CD14-positive monocyte (primary cell): ENCODE measurements around the gene CCDC154. TPM values are rescaled to one million over a fixed set of nuclear protein-coding genes. Genes with fewer than 3 reads are reported as not detected.

ENCODE experiments used
- DNase-seq, 3 donors: peaks; one replicate each; pipeline ENCODE4 v3.0.0-alpha.2; 2011 to 2022
- H2AFZ ChIP-seq: 2 replicates; pipeline ENCODE4 v1.6.0; 2012; ENCODE audit warnings: mild to moderate bottlenecking, low read depth, low read length, inconsistent platforms; ENCODE audit not compliant: insufficient read depth, poor library complexity, severe bottlenecking
- H3K27ac ChIP-seq, 2 donors: 1 replicate in 1 of 2; 2 replicates in 1 of 2; pipeline ENCODE4 v1.5.1; 2012 to 2013; ENCODE audit warnings: low read length in 2 of 2, control low read depth in 1 of 2, inconsistent platforms in 1 of 2, low read depth in 1 of 2, mild to moderate bottlenecking in 1 of 2
- H3K27me3 ChIP-seq, 2 donors: one replicate each; pipeline versions ENCODE4 v1.6.0 to v1.6.1; 2011 to 2013; ENCODE audit warnings: low read length in 2 of 2; ENCODE audit not compliant: control insufficient read depth in 2 of 2, insufficient read depth in 2 of 2
- H3K36me3 ChIP-seq, 2 donors: replicated peaks in 1 of 2; 1 replicate in 1 of 2; 2 replicates in 1 of 2; pipeline versions ENCODE4 v1.5.1 to v1.6.1; 2012 to 2013; ENCODE audit warnings: low read length in 2 of 2, control low read depth in 1 of 2, inconsistent platforms in 1 of 2, mild to moderate bottlenecking in 1 of 2; ENCODE audit not compliant: insufficient read depth in 2 of 2, control insufficient read depth in 1 of 2
- H3K4me1 ChIP-seq, 2 donors: 1 replicate in 1 of 2; 2 replicates in 1 of 2; pipeline versions ENCODE4 v1.5.1 to v1.6.1; 2012 to 2013; ENCODE audit warnings: low read length in 2 of 2, control low read depth in 1 of 2, inconsistent platforms in 1 of 2, mild to moderate bottlenecking in 1 of 2, moderate library complexity in 1 of 2; ENCODE audit not compliant: insufficient read depth in 2 of 2, control insufficient read depth in 1 of 2
- H3K4me2 ChIP-seq: replicated peaks from 2 replicates; pipeline ENCODE3; 2012; ENCODE audit warnings: low read length, moderate library complexity, mild to moderate bottlenecking; ENCODE audit not compliant: poor library complexity, severe bottlenecking; ENCODE audit errors: extremely low read depth
- H3K4me3 ChIP-seq, 3 experiments: fragments of 200-600 bp in 1 of 3; sonication (generic) in 1 of 3; replicated peaks in 1 of 3; 1 replicate in 2 of 3; 2 replicates in 1 of 3; pipeline ENCODE4 v1.5.1; 2011 to 2013; ENCODE audit warnings: low read length in 3 of 3, mild to moderate bottlenecking in 3 of 3, control low read depth in 2 of 3, low read depth in 2 of 3, inconsistent platforms in 1 of 3, moderate library complexity in 1 of 3
- H3K79me2 ChIP-seq: 2 replicates; pipeline ENCODE4 v1.6.0; 2012; ENCODE audit warnings: mild to moderate bottlenecking, control low read depth, inconsistent platforms, low read length, moderate library complexity; ENCODE audit not compliant: insufficient read depth
- H3K9ac ChIP-seq: 2 replicates; pipeline ENCODE4 v1.6.0; 2017; ENCODE audit warnings: low read length, mild to moderate bottlenecking; ENCODE audit not compliant: insufficient read depth, poor library complexity, severe bottlenecking
- H3K9me3 ChIP-seq, 2 donors: replicated peaks in 1 of 2; 1 replicate in 1 of 2; 2 replicates in 1 of 2; pipeline versions ENCODE4 v1.5.1 to v1.6.1; 2012 to 2013; ENCODE audit warnings: low read length in 2 of 2, control low read depth in 1 of 2; ENCODE audit not compliant: control insufficient read depth in 1 of 2, insufficient read depth in 1 of 2
- H4K20me1 ChIP-seq: 2 replicates; pipeline ENCODE4 v1.6.0; 2012; ENCODE audit warnings: mild to moderate bottlenecking, low read length, control low read depth, moderate library complexity; ENCODE audit not compliant: insufficient read depth
- H3K27ac Mint-ChIP-seq, 7 donors: one replicate each; pipeline ENCODE4 v1.8.0; 2020; ENCODE audit warnings: mild to moderate bottlenecking in 7 of 7, mixed read lengths in 7 of 7, moderate library complexity in 6 of 7, inconsistent platforms in 2 of 7
- H3K27me3 Mint-ChIP-seq, 3 donors: one replicate each; pipeline ENCODE4 v1.8.0; 2021 to 2022; ENCODE audit warnings: low read depth in 3 of 3, mild to moderate bottlenecking in 3 of 3, mixed read lengths in 3 of 3, moderate library complexity in 3 of 3, inconsistent platforms in 1 of 3
- H3K36me3 Mint-ChIP-seq, 2 donors: one replicate each; pipeline ENCODE4 v1.8.0; 2020; ENCODE audit warnings: mixed read lengths in 2 of 2, inconsistent platforms in 1 of 2, mild to moderate bottlenecking in 1 of 2
- H3K4me1 Mint-ChIP-seq: one replicate; pipeline ENCODE4 v1.8.0; 2020; ENCODE audit warnings: mild to moderate bottlenecking, mixed read lengths
- H3K4me3 Mint-ChIP-seq, 2 donors: one replicate each; pipeline ENCODE4 v1.8.0; 2020; ENCODE audit warnings: mild to moderate bottlenecking in 2 of 2, mixed read lengths in 2 of 2, moderate library complexity in 1 of 2
- H3K9me3 Mint-ChIP-seq, 7 donors: one replicate each; pipeline ENCODE4 v1.8.0; 2020 to 2022; ENCODE audit warnings: mixed read lengths in 7 of 7, mild to moderate bottlenecking in 6 of 7, moderate library complexity in 6 of 7, inconsistent platforms in 2 of 7
- WGBS: methylation state at CpG from one replicate; pipeline ENCODE4 v1.1.5; 2013; ENCODE audit warnings: missing lambda C conversion rate; ENCODE audit not compliant: insufficient coverage; 5-methylcytosine and 5-hydroxymethylcytosine counted together
- intact Hi-C, 2 donors: fragments of 100-400 bp; cut with micrococcal nuclease; formaldehyde crosslinking; loops; one replicate each; pipeline versions ENCODE4 v1.15.0 to v1.15.1; 2023
- polyA plus RNA-seq, 3 donors: library from polyadenylated mRNA; depleted of rRNA in 1 of 3; unstranded in 2 of 3; stranded (reverse) in 1 of 3; fragments of 300-500 nt in 2 of 3; fragments of >200 nt in 1 of 3; fragmentation: Illumina TruSeq in 2 of 3; gene quantifications; 1 replicate in 2 of 3; 2 replicates in 1 of 3; pipeline ENCODE4 v1.2.3, GENCODE V29; 2012 to 2021
- TF ChIP-seq, protein P1 (sequence below): fragments of 200-600 bp; IDR thresholded peaks from one replicate; pipeline ENCODE4 v1.8.0; 2022; ENCODE audit warnings: antibody characterized with exemption, mild to moderate bottlenecking

Gene CCDC154
- polyA plus RNA-seq, 3 donors: 5.9 TPM; not detected in 2

DNA sequence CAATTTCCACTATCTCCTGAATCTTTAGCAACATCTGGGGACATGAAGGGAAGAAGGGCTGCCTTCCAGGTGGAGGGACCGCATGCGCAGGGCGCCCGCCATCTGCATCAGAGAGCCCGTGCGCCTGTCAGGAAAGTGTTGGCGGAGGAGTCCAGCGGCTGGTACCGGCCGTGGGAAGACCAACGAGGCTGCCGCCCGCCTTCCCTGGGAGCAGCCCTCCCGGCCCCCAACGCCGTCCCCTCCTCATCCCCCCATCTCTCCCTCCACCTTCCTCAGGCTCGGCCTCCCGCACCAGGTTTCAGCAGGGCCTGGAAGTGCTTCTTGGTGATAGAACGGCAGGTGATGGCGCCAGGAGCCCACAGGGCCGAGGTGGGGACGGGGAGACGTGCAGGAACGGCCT, 21.7 kb upstream of the CCDC154 start:
- Mint-ChIP-seq H3K4me3 (no peak overlapping the region), H3K36me3 (peaks cover 26 to 59% of the 10 kb centered on the region in 2 donors), H3K9me3 (peaks cover 0 to 3% (median 0%) of the 10 kb centered on the region in 7 donors), H3K27ac (peak overlapping the region in 1 of 7 donors; percentile 32), H3K4me1 (peaks cover 33% of the 10 kb centered on the region), H3K27me3 (peaks cover 0 to 6% (median 0%) of the 10 kb centered on the region in 3 donors)
- no peak overlapping the region for H3K9ac ChIP-seq
- no peak overlapping the region for H2AFZ ChIP-seq
- no peak for DNase-seq
- TF ChIP-seq, protein P1, sequence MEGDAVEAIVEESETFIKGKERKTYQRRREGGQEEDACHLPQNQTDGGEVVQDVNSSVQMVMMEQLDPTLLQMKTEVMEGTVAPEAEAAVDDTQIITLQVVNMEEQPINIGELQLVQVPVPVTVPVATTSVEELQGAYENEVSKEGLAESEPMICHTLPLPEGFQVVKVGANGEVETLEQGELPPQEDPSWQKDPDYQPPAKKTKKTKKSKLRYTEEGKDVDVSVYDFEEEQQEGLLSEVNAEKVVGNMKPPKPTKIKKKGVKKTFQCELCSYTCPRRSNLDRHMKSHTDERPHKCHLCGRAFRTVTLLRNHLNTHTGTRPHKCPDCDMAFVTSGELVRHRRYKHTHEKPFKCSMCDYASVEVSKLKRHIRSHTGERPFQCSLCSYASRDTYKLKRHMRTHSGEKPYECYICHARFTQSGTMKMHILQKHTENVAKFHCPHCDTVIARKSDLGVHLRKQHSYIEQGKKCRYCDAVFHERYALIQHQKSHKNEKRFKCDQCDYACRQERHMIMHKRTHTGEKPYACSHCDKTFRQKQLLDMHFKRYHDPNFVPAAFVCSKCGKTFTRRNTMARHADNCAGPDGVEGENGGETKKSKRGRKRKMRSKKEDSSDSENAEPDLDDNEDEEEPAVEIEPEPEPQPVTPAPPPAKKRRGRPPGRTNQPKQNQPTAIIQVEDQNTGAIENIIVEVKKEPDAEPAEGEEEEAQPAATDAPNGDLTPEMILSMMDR: no peak
- H3K4me3 ChIP-seq: no peak overlapping the region
- intact Hi-C loops: no loop called here
- H3K4me2 ChIP-seq: no peak overlapping the region
- no peaks in the 10 kb centered on the region for H3K27me3 ChIP-seq
- H3K36me3 ChIP-seq: peaks cover 34 to 56% of the 10 kb centered on the region in 2 donors
- peaks cover 20 to 38% of the 10 kb centered on the region in 2 donors for H3K4me1 ChIP-seq
- peaks cover 77% of the 10 kb centered on the region for H4K20me1 ChIP-seq
- H3K9me3 ChIP-seq: no peaks in the 10 kb centered on the region
- 97% methylated on average over 15 of the region's 24 CpGs for WGBS
- peaks cover 92% of the 10 kb centered on the region for H3K79me2 ChIP-seq
- H3K27ac ChIP-seq: no peak overlapping the region

DNA sequence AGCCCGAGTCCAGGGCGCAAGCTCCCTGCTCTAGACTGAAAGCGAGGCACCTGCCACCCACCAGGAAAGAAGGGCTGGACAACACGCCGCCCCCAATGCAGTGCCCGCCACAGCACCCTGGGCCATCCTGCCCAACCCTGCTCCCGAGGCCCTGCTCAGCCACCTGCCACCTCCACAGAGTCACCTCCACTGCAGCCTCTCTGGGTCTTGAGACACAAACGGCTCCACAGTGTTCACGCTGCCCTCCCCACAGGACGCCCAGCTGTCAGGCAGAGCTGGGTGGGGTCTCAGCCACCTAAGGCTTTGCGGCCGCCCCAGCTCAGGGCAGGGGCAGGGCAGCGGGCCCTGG, 21.2 kb upstream of the CCDC154 start:
- no peak for DNase-seq
- H3K27ac Mint-ChIP-seq: no peak overlapping the region
- no peaks in the 10 kb centered on the region for H3K9me3 ChIP-seq

More for the DNA sequence above, 21.2 kb upstream of the CCDC154 start:
- no peak overlapping the region for H3K9ac ChIP-seq
- peaks cover 39 to 61% of the 10 kb centered on the region in 2 donors for H3K36me3 ChIP-seq
- peaks cover 0 to 1% (median 0%) of the 10 kb centered on the region in 7 donors for H3K9me3 Mint-ChIP-seq
- intact Hi-C loops: no loop called here
- peaks cover 31 to 64% of the 10 kb centered on the region in 2 donors for H3K36me3 Mint-ChIP-seq
- peaks cover 28% of the 10 kb centered on the region for H3K4me1 Mint-ChIP-seq
- peaks cover 0 to 6% (median 0%) of the 10 kb centered on the region in 3 donors for H3K27me3 Mint-ChIP-seq
- H3K4me3 ChIP-seq: no peak overlapping the region
- H3K4me2 ChIP-seq: no peak overlapping the region
- H3K27me3 ChIP-seq: no peaks in the 10 kb centered on the region
- 94% methylated on average over 13 of the region's 13 CpGs for WGBS
- peaks cover 89% of the 10 kb centered on the region for H3K79me2 ChIP-seq
- TF ChIP-seq, protein P1: no peak
- no peak overlapping the region for H3K4me3 Mint-ChIP-seq
- peaks cover 83% of the 10 kb centered on the region for H4K20me1 ChIP-seq
- H2AFZ ChIP-seq: no peak overlapping the region
- peaks cover 15 to 32% of the 10 kb centered on the region in 2 donors for H3K4me1 ChIP-seq
- peak overlapping the region in 1 of 2 donors; percentile 20 for H3K27ac ChIP-seq
